Natural killer cell treated with Interleukin-12 subunit alpha and Interleukin-12 subunit beta and Interleukin-15 and Interleukin-18, amount 100 ng/mL, for 72 hours (primary cell): ENCODE results near the gene PATZ1. TPM values are rescaled to one million over a fixed set of nuclear protein-coding genes. Genes with fewer than 3 reads are reported as not detected.

Experiments
- ATAC-seq, 2 donors: fragments of 150-1000 bp; cut with Tn5 transposase in 1 of 2; sonication (Bioruptor Pico), chemical (Tn5 transposase) in 1 of 2; 2 replicates each; pipeline ENCODE4 v1.10.0; 2021
- DNase-seq: peaks from one replicate; pipeline ENCODE4 v3.0.0; 2022; ENCODE audit warnings: low spot score
- H3K27ac Mint-ChIP-seq, 2 donors: 1 replicate in 1 of 2; 2 replicates in 1 of 2; pipeline ENCODE4 v1.8.0; 2022; ENCODE audit warnings: mixed read lengths in 2 of 2, mild to moderate bottlenecking in 1 of 2, moderate library complexity in 1 of 2
- H3K27me3 Mint-ChIP-seq, 2 donors: 1 replicate in 1 of 2; 2 replicates in 1 of 2; pipeline ENCODE4 v1.8.0; 2022; ENCODE audit warnings: mixed read lengths in 2 of 2
- H3K36me3 Mint-ChIP-seq: one replicate; pipeline ENCODE4 v1.8.0; 2022; ENCODE audit warnings: mixed read lengths
- H3K4me1 Mint-ChIP-seq, 2 donors: 1 replicate in 1 of 2; 2 replicates in 1 of 2; pipeline ENCODE4 v1.8.0; 2022; ENCODE audit warnings: low read depth in 2 of 2, mixed read lengths in 2 of 2, mild to moderate bottlenecking in 1 of 2
- H3K4me3 Mint-ChIP-seq: one replicate; pipeline ENCODE4 v1.8.0; 2022; ENCODE audit warnings: mixed read lengths
- H3K9me3 Mint-ChIP-seq: 2 replicates; pipeline ENCODE4 v1.8.0; 2022; ENCODE audit warnings: mixed read lengths
- total RNA-seq, 2 donors: library from RNA; stranded (reverse); gene quantifications; one replicate each; pipeline ENCODE4 v1.2.3, GENCODE V29; 2022

PATZ1 gene
- total RNA-seq, 2 donors from 2014 or later = 13.9 to 34.1 TPM

DNA sequence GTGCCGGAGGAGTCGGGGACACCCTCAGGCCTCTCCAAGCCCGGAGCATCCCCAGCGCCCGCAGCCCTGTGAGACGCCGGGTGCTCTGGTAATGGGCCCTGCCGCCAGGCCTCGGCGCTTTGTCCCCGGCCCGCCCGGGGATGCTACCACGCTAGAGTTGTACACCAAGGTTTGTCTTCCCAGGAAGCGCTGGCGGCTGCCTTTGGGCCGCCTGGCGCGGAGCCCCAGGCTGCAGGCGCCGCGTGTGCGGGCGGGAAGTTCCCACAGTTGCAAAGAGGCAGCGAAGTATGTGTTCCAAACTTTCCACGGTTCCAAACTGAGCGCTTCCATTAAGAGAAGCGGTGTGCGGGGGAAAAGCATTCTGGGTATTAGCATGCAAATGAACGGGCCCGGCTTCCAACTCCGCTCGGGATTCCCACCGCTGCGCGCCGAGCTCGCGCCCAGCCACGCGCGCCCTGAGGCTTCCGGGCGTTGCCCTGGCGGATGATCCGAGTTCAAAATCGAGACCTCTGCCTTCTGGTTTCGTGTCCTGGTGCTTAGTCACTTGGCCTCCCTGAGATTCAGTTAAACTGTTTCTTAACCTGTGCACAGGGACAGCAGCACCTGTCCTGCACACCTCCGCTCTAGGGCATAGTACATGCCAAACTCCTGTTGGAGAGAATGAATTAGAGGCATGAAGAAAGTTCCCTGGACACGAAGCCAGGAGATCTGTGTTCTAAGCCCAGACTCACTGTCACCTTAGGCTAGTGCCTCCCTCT lies 1.3 kb upstream of the PATZ1 start:
- peak; percentile 63 for DNase-seq
- Mint-ChIP-seq H3K4me1 (peaks cover 25 to 30% of the 10 kb centered on the region in 2 donors), H3K4me3 (peak overlapping the region; percentile 83), H3K27me3 (no peaks in the 10 kb centered on the region), H3K36me3 (no peaks in the 10 kb centered on the region), H3K9me3 (no peaks in the 10 kb centered on the region), H3K27ac (peak overlapping the region; percentile 48 to 68)
- ATAC-seq = peak; percentile 22 to 28

DNA sequence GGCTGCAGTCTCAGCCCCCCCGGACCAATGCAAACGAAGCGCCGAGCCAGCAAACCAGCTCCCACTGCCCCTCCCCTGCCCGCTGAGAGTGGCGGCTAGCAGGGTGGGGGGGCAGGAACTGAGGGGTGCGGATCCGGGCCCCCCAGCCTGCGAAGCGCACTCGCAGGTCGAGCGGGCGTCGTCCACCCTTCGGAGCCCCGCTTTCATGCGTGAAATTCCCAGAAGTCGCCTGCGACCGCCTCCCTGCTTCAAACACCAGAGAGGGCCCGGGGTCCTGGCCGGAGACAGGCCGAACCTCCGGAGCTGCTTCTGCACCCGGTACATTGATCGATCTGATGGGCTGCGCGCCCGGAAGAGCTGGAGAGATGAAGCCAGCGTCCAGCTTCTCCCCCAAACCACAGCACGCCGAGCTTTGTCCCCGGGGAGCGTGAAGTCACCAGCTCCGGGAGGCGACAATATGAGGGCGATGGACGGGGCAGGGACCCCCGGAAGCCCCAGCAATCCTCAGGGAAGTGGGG lies 646 bp upstream of the PATZ1 start:
- peak overlapping the region in 1 of 2 donors; percentile 68 for H3K27ac Mint-ChIP-seq
- peaks cover 32 to 37% of the 10 kb centered on the region in 2 donors for H3K4me1 Mint-ChIP-seq
- H3K27me3 Mint-ChIP-seq = no peaks in the 10 kb centered on the region
- H3K9me3 Mint-ChIP-seq = no peaks in the 10 kb centered on the region
- peak overlapping the region; percentile 83 for H3K4me3 Mint-ChIP-seq
- DNase-seq (no peak), ATAC-seq (peak in 1 of 2 donors; percentile 12)
- no peaks in the 10 kb centered on the region for H3K36me3 Mint-ChIP-seq

DNA sequence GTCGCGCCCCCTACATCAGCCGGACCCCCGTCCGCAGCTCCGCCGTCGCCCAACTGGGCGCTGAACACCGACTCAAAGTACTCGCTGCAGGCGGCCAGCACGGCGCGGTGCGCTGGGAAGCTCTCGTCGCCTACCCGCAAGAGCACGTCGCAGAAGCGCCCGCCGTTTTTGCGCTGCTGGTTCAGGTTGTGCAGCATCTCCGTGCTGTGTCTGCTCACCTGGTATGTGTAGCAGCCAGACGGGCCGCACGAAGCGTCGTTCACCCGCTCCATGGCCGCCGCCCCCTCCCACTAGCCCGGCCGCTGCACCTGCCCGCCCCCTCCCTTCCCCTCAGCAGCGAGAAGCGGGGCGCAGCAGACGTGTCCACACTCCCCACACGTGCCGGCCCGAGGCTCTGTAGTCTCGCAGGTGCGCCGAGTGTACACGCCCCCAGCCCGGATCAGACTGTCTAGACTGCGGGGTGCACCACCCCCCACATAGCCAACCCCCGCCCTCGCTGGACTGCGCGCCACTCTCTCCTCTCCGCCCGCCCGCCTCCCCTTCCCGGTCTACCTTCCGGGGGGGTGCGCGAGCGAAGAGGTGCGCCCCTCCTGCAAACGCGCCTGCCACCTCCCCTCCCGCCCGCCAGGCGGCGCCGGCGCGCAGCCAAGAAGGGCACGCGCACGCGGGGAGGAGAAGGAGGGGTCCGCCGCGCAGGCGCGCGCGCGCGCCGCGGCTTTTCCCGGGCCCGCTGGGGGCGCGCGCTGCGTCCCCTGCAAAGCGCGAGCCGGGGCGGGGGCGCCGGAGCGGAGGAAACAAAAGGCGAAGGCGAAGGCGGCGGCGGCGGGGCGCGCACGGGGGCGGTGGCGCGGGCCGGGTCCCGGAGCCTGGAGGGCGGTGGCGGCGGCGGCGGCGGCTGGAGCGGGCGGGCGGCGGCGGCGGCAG lies 553 bp downstream of the PATZ1 start:
- H3K4me1 Mint-ChIP-seq = peaks cover 37 to 39% of the 10 kb centered on the region in 2 donors
- no peaks in the 10 kb centered on the region for H3K9me3 Mint-ChIP-seq
- peak overlapping the region in 1 of 2 donors; percentile 80 for H3K27ac Mint-ChIP-seq
- ATAC-seq (peak; percentile 79 to 88), DNase-seq (peak; percentile 89)
- H3K4me3 Mint-ChIP-seq = peak overlapping the region; percentile 83
- no peaks in the 10 kb centered on the region for H3K27me3 Mint-ChIP-seq
- H3K36me3 Mint-ChIP-seq = no peaks in the 10 kb centered on the region

DNA sequence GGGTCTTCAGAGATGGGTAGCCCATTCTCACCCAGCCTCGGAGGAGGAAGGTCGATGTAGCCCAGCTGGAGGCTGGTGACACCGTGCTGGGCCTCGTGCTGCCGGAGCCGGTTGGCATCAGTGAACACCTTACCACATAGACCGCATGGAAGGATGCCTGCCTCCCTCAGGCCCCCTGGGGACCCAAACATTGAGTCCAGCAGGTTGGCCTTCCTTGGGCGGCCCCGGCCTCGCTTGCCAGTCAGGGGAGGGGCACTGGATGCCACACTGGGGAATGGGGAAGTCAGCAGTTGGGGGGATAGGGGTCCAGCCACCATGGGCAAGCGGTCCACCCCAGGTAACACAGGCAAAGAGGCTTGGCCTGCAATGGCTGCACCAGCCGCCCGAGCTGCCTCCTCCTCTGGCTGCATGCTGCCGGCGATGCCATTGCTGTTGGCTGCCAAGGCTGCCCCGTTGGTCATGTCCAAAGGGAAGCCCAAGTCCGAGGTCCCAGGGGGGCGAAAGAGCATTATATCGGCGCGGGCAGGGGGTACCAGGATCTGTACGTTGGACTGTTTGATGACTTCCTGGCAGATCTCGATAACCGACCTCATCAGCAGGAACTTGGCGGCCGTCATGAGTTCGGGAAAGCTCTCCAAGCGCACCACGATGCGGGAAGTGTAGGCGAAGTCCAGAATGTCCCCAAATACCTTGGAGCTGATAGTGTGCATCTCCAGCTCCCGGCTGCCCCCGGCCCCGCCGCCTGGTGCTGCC lies 1.4 kb downstream of the PATZ1 start:
- no peak for DNase-seq
- Mint-ChIP-seq H3K27me3 (no peaks in the 10 kb centered on the region), H3K36me3 (no peaks in the 10 kb centered on the region), H3K4me3 (peak overlapping the region; percentile 83), H3K4me1 (peaks cover 45 to 46% of the 10 kb centered on the region in 2 donors), H3K9me3 (no peaks in the 10 kb centered on the region), H3K27ac (peak overlapping the region; percentile 80 to 89)
- ATAC-seq = no peak

DNA sequence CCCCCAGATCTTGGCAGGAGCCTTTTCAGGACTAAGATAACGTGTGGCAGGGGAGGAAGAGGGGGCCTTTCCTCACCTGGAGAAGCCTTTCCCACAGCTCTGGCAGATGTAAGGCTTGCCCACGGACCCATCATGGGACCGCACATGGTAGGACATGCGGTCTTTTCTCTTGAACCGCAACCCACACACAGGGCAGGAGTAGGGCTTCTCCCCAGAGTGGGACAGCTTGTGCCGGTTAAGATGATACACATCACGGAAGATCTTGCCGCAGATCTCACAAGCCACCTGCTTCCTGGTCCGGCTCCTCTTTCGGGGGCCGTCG lies 1.9 kb downstream of the PATZ1 start:
- Mint-ChIP-seq H3K27ac (peak overlapping the region; percentile 80 to 89), H3K27me3 (no peaks in the 10 kb centered on the region), H3K36me3 (no peaks in the 10 kb centered on the region), H3K4me1 (peaks cover 49 to 51% of the 10 kb centered on the region in 2 donors), H3K4me3 (peak overlapping the region; percentile 83), H3K9me3 (no peaks in the 10 kb centered on the region)
- ATAC-seq = no peak
- DNase-seq = no peak

DNA sequence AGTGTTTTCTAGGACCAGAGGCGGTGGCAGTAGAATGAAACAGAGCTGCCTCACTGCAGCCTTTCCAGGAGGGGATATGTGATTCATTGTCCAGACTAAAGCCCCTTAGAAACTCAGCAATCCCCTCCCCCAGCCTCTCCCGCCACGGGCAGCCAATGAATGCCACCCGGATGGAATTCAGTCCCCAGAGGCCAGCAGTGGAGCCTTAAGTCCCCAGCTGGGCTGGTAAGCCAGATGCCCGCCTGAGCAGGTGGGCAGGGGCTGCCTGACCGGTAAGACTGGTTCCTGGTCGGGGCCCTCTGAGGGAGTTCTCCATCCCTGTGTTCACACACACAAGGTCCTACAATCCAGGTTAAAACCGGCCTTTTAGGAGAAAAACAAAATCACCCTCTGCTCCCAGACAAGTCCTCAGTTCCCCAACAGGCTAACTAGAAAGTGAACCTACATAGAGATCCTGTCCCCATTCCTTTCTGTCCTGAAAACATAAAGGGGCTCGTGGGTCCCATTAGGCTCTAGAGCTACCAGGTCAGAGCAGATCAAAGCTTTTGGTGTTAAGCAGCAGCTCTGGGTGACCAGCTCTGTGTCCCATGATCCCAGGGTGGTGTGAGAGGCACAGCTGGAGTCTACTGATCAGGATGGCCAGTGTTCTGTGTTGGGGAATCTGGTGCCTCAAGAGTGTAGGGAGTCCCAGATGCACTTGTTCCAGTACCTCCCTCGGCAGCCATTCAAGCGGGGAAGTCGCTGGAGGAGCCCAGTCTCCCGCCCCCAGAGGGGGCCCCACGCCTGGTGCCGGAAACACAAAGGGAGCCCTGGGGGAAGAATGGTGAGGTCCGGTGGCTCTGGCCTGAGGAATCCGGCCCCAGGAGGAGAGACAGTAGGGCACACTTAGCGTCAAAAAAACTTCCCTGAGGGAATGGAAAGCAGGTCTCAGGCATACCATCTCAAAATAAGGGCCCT lies 2.6 kb downstream of the PATZ1 start:
- ATAC-seq (no peak), DNase-seq (no peak)
- peak overlapping the region; percentile 80 to 89 for H3K27ac Mint-ChIP-seq
- no peaks in the 10 kb centered on the region for H3K27me3 Mint-ChIP-seq
- no peaks in the 10 kb centered on the region for H3K9me3 Mint-ChIP-seq
- peaks cover 53% of the 10 kb centered on the region in 2 donors for H3K4me1 Mint-ChIP-seq
- H3K4me3 Mint-ChIP-seq = peak overlapping the region; percentile 83
- H3K36me3 Mint-ChIP-seq = no peaks in the 10 kb centered on the region

DNA sequence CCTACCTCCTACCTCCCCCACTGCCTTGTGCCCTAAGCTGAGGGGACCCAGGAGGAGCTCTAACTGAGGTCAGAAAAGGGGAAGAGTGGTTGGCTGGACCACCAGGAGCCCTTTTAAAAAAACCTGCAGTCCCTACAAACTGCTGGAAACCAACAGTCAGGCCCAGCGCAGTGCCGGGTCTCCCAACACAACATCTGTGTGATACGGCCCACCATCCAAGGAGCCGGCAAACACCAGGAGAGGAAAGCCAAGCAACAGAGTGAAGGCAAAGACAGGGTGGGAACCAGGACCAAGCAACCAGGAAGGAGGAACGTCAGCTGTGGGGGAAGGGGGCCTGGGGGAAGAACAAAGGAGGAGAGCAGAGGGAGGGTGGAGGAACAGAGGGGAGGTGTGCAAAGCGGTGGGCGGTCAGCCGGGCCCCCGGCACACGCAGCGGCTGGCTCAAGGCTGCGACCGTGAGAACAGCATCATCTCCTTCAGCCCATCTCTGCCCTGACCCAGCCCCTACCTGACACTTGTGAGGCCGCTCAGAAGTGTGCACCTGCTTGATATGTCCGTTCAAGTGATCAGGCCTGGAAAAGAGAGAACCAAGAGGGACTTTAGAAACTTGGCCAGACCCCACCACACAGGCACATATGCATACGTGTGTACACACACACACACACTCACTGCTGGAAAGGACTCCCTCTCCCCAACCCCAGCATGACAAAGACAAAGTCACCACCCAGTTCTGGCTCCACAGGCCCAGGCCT lies 3.6 kb downstream of the PATZ1 start:
- Mint-ChIP-seq H3K36me3 (no peaks in the 10 kb centered on the region), H3K9me3 (no peaks in the 10 kb centered on the region), H3K27me3 (no peaks in the 10 kb centered on the region), H3K4me3 (peak overlapping the region; percentile 83), H3K4me1 (peaks cover 51 to 57% of the 10 kb centered on the region in 2 donors), H3K27ac (peak overlapping the region; percentile 52 to 89)
- DNase-seq = no peak
- ATAC-seq = no peak

DNA sequence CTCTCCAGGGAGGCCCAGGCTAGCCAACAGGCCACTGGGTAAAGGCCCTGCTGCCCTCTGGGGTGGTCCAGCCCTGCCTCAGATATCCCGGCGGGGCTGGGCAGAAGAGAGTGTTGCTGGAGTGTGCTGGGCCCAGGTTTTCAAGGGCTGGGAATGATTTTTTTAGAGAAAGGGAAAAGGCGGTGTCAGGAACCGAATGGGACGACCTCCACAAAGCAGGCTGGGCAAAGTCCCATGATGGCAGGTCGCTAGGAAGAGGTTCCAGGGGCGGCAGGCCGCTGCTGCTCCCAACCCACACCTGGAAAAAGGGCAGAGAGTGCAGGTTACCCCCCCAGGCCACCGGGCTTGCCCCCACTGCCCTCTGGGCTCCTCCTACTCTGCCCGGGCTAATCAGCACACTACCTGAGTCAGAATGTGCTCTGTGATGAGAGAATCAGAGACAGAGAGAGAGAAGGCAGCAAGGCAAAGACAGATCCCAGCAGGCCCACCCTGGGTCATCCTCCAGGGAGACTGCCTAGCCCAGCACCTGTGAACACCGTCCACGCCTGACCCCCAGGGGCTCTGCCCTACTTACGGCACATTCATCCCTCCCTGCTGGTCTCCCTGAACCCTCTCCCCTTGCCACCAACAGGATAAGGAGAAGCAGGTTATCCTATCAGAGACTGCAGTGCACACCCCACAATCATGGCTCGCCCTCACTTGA lies 4.6 kb downstream of the PATZ1 start:
- H3K9me3 Mint-ChIP-seq = no peaks in the 10 kb centered on the region
- no peaks in the 10 kb centered on the region for H3K27me3 Mint-ChIP-seq
- H3K4me3 Mint-ChIP-seq = peak overlapping the region; percentile 83
- H3K36me3 Mint-ChIP-seq = no peaks in the 10 kb centered on the region
- DNase-seq = no peak
- peak overlapping the region; percentile 52 to 89 for H3K27ac Mint-ChIP-seq
- H3K4me1 Mint-ChIP-seq = peaks cover 47 to 56% of the 10 kb centered on the region in 2 donors
- ATAC-seq = no peak

DNA sequence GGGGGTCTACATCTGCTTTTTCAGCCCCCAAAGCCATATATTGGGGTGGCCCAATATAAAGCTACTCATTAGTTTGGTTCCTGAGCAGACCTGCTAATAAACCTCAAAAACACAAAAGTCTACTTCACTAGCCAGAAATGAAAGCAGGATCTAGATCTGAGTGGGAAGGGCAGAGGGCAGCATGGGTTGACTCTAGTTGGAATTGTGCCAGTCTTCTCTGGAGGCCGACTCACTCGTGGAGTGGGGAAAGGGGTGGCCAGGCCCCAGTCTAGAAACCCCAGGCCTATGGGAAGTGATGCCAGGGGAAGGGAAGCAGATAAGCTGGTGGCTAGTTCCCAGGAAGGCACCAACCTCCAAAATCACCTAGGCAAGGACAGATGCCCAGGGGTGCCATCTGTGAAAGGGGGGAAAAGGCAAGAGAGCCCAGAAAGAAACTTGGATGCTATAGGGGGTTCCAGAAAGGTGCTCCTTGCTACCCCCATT lies 5.3 kb downstream of the PATZ1 start:
- Mint-ChIP-seq H3K27ac (peak overlapping the region in 1 of 2 donors; percentile 89), H3K27me3 (no peaks in the 10 kb centered on the region), H3K4me1 (peaks cover 47 to 59% of the 10 kb centered on the region in 2 donors), H3K9me3 (no peaks in the 10 kb centered on the region), H3K36me3 (no peaks in the 10 kb centered on the region), H3K4me3 (no peak overlapping the region)
- ATAC-seq = no peak
- no peak for DNase-seq

DNA sequence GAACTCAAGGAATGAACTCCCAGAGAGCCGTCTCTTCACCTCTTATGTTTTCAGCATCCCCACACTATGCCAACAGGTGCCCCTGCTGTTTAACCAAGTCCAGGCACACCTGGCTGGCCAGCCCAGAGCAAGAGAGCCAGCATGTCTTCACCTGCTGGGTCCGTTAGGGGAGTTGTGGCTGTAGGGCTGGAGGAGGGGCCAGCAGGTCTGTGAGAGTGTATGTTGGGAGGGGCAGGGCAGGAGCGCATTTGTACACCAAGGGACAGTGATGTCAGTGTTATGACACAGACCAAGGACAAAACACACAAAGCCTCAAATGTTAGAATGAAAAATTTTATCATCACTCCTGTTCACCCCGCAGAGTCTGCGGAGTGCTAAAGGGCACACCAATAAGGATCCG lies 5.8 kb downstream of the PATZ1 start:
- no peak for ATAC-seq
- Mint-ChIP-seq H3K9me3 (no peaks in the 10 kb centered on the region), H3K4me3 (no peak overlapping the region), H3K27ac (peak overlapping the region; percentile 44 to 89), H3K36me3 (peaks cover under 1% of the 10 kb centered on the region), H3K4me1 (peaks cover 47 to 59% of the 10 kb centered on the region in 2 donors), H3K27me3 (no peaks in the 10 kb centered on the region)
- DNase-seq = no peak

DNA sequence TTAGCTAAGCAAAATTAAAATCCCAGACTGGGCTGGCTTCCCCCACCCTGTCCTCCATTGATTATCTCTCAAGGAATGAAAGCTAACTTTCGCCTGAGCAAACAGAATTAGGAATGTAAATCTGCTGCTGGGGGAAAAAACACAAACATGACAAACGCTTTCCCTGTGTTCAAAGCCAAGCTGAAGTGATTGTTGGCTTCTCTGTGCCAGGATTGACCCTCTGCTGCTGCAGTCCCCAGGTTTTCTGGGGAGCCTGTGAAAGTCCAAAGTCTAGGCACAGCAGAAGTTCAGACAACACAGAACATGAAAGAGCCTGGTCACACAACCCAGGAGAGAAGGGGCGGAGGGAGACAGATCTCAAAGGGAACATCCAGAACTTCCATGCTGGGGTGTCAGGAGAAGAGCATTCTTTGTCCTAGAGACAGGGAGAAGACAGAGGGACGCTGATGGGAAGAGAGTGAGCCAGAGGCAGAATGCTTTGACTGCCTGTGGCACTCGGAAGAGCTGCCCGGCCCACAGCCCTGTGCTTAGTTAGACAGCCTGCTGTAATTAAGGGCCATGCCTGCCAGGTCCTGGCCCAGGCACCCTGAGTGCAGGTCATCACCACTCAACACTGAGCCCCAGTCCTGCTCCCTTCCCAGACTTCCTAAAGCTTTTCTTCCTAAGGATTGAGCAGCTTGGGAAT lies 6.9 kb downstream of the PATZ1 start:
- Mint-ChIP-seq H3K27ac (peak overlapping the region in 1 of 2 donors; percentile 89), H3K4me3 (no peak overlapping the region), H3K4me1 (peaks cover 39 to 55% of the 10 kb centered on the region in 2 donors), H3K9me3 (no peaks in the 10 kb centered on the region), H3K36me3 (peaks cover 7% of the 10 kb centered on the region), H3K27me3 (no peaks in the 10 kb centered on the region)
- no peak for DNase-seq
- ATAC-seq = peak in 1 of 2 donors; percentile 4
